Choroid plexus epithelial cell (primary cell): ENCODE results near the gene UBE2C.

Experiments
- DNase-seq: peaks from one replicate; pipeline ENCODE4 v3.0.0-alpha.2; 2010; ENCODE audit warnings: low read depth
- H3K4me3 ChIP-seq: 2 replicates; pipeline ENCODE4 v1.5.1; 2011; ENCODE audit warnings: low read depth, mild to moderate bottlenecking, control low read depth, low read length, moderate library complexity
- TF ChIP-seq, protein P1 (sequence below): conservative IDR thresholded peaks from 2 replicates; pipeline ENCODE4 v1.5.1; 2011; ENCODE audit warnings: low read depth, mild to moderate bottlenecking, control low read depth, inconsistent platforms, low read length, moderate library complexity

The UBE2C gene

DNA sequence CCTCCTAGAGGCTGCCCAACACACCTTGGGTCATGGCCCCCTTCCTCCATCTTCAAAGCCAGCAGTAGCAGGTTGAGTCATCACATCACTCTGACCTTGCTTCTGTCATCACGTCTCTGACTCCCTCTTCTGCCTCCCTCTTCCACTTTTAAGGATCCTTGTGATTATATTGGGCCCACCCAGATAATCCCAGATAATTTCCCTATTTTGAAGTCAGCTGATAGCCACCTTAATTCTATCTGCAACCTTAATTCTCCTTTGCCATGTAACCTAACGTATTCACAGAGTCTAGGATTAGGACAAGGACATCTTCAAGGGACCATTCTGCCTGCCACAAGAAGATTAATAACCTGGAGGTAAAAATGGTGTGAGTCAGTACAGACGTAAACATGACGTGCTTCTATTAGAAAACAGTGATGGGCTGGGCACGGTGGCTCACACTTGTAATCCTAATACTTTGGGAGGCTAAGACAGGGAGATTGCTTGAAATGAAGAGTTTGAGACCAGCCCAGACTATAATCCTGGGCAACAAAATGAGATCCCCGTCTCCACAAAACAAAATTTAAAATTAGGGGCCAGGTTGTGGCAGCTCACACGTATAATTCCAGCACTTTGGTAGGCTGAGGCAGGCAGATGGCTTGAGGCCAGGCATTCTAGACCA is 48.2 kb downstream of the UBE2C start:
- TF ChIP-seq, protein P1, sequence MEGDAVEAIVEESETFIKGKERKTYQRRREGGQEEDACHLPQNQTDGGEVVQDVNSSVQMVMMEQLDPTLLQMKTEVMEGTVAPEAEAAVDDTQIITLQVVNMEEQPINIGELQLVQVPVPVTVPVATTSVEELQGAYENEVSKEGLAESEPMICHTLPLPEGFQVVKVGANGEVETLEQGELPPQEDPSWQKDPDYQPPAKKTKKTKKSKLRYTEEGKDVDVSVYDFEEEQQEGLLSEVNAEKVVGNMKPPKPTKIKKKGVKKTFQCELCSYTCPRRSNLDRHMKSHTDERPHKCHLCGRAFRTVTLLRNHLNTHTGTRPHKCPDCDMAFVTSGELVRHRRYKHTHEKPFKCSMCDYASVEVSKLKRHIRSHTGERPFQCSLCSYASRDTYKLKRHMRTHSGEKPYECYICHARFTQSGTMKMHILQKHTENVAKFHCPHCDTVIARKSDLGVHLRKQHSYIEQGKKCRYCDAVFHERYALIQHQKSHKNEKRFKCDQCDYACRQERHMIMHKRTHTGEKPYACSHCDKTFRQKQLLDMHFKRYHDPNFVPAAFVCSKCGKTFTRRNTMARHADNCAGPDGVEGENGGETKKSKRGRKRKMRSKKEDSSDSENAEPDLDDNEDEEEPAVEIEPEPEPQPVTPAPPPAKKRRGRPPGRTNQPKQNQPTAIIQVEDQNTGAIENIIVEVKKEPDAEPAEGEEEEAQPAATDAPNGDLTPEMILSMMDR, result no peak
- DNase-seq, result no peak
- no peak overlapping the region for H3K4me3 ChIP-seq

DNA sequence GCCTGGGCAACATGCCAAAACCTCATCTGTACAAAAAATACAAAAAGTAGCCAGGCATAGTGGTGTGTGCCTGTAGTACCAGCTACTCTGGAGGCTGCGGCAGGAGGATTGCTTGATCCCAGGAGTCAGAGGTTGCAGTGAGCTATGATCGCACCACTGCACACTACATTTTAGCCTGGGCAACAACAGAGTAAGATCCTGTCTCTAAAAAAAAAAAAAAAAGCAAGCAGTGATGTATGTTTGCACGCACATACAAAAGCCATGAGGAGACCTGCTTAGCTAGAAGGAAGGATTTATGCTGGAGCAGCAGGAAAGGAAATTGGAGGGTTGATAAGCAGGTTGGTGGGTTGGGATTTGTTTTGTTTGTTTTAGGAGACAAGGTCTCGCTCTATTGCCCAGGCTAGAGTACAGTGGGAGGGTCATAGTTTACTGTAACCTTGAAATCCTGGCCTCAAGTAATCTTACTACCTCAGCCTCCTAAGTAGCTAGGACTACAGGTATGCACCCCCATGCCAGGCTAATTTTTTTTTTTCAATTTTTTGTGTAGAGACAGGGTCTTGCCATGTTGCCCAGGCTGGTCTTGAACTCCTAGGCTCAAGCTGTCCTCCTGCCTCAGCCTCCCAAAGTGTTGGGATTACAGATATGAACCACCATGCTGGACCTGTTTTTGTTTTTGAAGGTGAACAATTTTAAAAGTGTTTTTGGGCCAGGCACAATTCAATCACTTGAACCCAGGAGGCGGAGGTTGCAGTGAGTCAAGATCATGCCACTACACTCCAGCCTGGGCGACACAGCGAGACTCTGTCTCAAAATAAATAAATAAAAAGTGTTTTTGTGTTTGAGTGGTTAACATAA is 49.0 kb downstream of the UBE2C start:
- no peak overlapping the region for H3K4me3 ChIP-seq
- no peak for DNase-seq
- TF ChIP-seq, protein P1, result no peak

DNA sequence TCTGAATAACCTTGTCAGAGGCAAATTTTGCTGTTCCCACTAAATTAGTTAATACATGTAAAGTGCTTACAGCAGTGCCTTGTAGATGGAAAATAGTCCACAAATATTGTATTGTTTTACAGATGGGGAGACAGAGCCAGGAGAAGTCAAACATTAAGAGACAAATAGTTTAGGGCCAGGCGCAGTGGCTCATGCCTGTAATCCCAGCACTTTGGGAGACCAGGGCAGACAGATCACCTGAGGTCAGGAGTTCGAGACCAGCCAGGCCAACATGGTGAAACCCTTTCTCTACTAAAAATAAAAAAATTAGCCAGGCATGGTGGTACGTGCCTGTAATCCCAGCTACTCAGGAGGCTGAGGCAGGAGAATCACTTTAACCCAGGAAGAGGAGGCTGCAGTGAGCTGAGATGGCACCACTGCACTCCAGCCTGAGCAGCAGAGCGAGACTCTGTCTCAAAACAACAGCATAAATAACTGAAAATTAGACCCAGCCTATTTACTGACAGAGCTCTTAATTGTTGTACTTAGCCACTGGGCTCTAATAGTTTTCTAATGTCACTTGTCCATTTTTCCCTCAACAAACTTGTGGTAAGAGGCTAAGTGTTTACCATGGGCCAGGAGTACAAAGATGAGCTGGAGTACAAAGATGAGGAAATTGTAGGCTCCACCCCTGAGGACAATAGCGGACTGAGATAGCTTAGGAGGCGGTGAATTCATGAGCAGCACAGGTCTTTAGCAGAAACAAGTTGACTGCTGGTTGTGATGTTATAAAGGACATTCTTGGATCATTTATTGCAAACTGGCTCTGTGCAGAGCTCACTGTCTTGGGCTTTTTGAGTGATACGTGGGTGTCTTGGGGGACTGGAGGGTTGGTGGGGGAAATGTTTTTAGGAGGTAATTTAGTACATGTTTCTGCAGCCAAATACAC is 51.4 kb downstream of the UBE2C start:
- TF ChIP-seq, protein P1, result no peak
- H3K4me3 ChIP-seq, result no peak overlapping the region
- DNase-seq, result no peak

DNA sequence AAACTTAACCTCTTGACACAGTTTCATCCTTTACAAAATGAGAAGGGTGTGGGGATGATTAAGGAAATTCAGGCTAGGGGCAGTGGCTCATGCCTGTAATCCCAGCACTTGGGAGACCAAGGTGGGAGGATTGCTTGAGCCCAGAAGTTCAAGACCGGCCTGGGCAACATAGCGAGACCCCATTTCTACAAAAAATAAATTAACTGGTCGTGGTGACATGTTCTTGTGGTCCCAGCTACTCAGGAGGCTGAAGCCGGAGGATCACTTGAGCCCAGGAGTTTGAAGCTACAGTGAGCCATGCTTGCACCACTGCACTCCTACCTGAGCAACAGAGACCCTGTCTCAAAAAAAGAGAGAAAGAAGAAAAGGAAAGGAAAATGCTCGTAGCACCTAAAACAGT is 54.0 kb downstream of the UBE2C start:
- no peak for DNase-seq
- no peak overlapping the region for H3K4me3 ChIP-seq
- TF ChIP-seq, protein P1, result no peak
